Nephron progenitor cell (in vitro differentiated cells): ENCODE measurements around the gene FPR2.

Experiments
- DNase-seq: peaks from one replicate; pipeline ENCODE4 v3.0.0; 2021
- H3K27ac Mint-ChIP-seq: 2 replicates; pipeline ENCODE4 v1.8.0; 2021; ENCODE audit warnings: mild to moderate bottlenecking, moderate library complexity, mixed read lengths
- H3K27me3 Mint-ChIP-seq: 2 replicates; pipeline ENCODE4 v1.8.0; 2021; ENCODE audit warnings: mild to moderate bottlenecking, low read depth, mixed read lengths; ENCODE audit not compliant: poor library complexity
- H3K36me3 Mint-ChIP-seq: 2 replicates; pipeline ENCODE4 v1.8.0; 2021; ENCODE audit warnings: low read depth, mixed read lengths
- H3K4me1 Mint-ChIP-seq: 2 replicates; pipeline ENCODE4 v1.8.0; 2021; ENCODE audit warnings: mixed read lengths
- H3K4me3 Mint-ChIP-seq: 2 replicates; pipeline ENCODE4 v1.8.0; 2021; ENCODE audit warnings: mild to moderate bottlenecking, moderate library complexity, mixed read lengths
- H3K9me3 Mint-ChIP-seq: 2 replicates; pipeline ENCODE4 v1.8.0; 2021; ENCODE audit warnings: mild to moderate bottlenecking, moderate library complexity, mixed read lengths
- TF ChIP-seq, protein P1 (sequence below): fragments of 200-600 bp; sonication (generic); IDR thresholded peaks from 2 replicates; pipeline ENCODE4 v1.5.0; 2021; ENCODE audit warnings: antibody characterized with exemption

Gene FPR2

DNA sequence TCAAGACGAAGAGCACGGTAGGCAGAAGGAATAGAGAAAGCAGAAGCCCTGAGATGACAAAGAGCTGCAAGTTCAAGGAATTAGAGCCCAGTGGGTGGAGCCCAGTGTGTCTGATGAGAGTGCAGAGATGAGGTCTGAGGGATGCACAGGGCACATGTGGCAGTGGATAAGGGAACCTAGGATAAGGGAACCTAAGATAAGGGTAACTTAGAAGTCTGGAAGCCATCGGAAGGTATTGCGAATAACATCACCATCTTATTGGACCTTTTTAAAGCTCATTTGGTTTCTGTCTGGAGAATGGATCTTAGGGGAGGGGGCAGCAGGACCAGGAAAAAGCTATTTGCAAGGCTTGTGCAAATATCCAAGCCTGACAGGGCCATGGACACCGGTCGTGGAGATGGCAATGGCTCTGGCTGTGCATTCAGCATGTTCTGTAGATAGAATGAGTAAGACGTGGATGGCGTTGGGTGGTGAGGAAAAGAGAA, 35.3 kb downstream of the FPR2 start:
- Mint-ChIP-seq H3K9me3 (peaks cover 91% of the 10 kb centered on the region), H3K27ac (no peak overlapping the region), H3K4me3 (no peak overlapping the region), H3K4me1 (no peaks in the 10 kb centered on the region), H3K27me3 (peaks cover 3% of the 10 kb centered on the region), H3K36me3 (no peaks in the 10 kb centered on the region)
- no peak for DNase-seq
- TF ChIP-seq, protein P1, sequence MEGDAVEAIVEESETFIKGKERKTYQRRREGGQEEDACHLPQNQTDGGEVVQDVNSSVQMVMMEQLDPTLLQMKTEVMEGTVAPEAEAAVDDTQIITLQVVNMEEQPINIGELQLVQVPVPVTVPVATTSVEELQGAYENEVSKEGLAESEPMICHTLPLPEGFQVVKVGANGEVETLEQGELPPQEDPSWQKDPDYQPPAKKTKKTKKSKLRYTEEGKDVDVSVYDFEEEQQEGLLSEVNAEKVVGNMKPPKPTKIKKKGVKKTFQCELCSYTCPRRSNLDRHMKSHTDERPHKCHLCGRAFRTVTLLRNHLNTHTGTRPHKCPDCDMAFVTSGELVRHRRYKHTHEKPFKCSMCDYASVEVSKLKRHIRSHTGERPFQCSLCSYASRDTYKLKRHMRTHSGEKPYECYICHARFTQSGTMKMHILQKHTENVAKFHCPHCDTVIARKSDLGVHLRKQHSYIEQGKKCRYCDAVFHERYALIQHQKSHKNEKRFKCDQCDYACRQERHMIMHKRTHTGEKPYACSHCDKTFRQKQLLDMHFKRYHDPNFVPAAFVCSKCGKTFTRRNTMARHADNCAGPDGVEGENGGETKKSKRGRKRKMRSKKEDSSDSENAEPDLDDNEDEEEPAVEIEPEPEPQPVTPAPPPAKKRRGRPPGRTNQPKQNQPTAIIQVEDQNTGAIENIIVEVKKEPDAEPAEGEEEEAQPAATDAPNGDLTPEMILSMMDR: no peak

DNA sequence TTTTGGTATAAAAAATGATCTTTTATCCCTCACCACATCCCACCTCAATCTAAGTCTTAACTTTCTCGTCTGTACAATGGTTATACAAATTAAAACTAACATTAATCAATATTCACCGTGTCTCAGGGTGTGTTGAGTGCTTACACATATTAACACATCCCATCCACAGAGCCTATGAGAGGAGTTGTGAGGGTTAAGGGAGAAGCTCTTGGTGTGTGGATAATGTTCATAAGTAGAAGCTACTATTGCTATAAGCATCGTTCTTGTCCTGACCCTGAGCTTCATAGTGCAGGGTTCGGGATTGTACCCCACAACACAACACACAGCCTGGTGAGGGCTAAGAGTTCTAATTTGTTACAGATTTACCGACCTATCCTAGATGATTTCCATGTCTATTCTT, 36.5 kb downstream of the FPR2 start:
- H3K4me3 Mint-ChIP-seq: no peak overlapping the region
- H3K27ac Mint-ChIP-seq: no peak overlapping the region
- DNase-seq: no peak
- H3K36me3 Mint-ChIP-seq: no peaks in the 10 kb centered on the region
- H3K4me1 Mint-ChIP-seq: no peaks in the 10 kb centered on the region
- H3K9me3 Mint-ChIP-seq: peaks cover 89% of the 10 kb centered on the region
- TF ChIP-seq, protein P1: no peak
- H3K27me3 Mint-ChIP-seq: peaks cover 3% of the 10 kb centered on the region

DNA sequence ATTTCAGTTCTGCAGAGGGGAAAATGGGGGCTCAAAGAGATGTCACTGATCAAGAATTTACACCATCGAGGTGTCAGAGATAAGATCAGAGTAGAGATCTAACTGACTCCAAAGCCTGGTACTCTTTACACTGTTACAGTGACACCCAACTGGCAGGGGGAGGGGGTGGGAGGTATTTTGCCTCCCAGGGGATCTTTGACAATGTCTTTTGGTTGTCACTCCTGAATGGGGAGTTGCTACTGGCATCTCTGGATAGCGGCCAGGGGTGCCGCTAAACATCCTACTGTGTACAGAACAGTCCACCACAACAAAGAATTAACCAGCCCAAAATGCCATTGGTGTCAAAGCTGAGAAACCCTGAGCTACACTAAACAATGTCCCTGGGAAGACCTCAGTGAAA, 37.1 kb downstream of the FPR2 start:
- TF ChIP-seq, protein P1: no peak
- peaks cover 87% of the 10 kb centered on the region for H3K9me3 Mint-ChIP-seq
- H3K4me3 Mint-ChIP-seq: no peak overlapping the region
- no peak overlapping the region for H3K27ac Mint-ChIP-seq
- H3K27me3 Mint-ChIP-seq: peaks cover 3% of the 10 kb centered on the region
- DNase-seq: no peak
- no peaks in the 10 kb centered on the region for H3K4me1 Mint-ChIP-seq
- no peaks in the 10 kb centered on the region for H3K36me3 Mint-ChIP-seq

DNA sequence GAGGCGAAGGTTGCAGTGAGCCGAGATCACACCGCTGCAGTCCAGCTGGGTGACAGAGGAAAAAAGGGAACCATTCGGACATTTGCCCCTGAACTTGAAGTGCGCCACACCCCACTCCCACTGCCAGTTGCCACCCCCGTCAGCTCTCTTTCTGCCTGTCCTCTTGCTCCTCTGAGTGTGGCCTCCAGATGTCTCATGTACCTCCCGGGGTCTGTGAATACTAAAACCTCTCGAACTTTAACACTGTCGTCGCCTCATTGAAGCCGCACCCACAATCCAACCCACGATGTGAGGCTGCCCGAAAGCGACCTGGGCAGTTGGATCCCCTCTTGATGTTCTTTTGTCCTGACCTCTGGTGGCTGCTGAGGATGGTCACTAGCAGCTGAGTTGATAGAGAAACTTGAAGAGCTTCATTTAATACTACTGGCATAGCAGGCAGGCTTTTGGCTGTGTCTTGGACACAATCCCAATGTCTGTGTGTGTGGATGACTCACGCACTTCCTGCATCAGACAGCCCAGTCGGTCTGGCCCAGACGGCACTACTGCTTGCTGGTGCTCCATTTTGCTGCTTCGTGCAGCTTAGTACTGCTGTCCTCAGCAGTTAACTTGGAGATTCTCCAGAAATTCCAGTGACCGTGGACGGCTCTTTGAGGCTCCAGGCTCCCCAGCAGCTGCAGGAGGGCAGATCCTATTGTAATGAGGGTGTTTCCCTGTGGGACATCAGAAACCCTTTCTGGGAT, 38.2 kb downstream of the FPR2 start:
- TF ChIP-seq, protein P1: no peak
- H3K36me3 Mint-ChIP-seq: no peaks in the 10 kb centered on the region
- H3K4me1 Mint-ChIP-seq: no peaks in the 10 kb centered on the region
- peaks cover 86% of the 10 kb centered on the region for H3K9me3 Mint-ChIP-seq
- H3K4me3 Mint-ChIP-seq: no peak overlapping the region
- H3K27ac Mint-ChIP-seq: no peak overlapping the region
- peaks cover 3% of the 10 kb centered on the region for H3K27me3 Mint-ChIP-seq
- DNase-seq: no peak

DNA sequence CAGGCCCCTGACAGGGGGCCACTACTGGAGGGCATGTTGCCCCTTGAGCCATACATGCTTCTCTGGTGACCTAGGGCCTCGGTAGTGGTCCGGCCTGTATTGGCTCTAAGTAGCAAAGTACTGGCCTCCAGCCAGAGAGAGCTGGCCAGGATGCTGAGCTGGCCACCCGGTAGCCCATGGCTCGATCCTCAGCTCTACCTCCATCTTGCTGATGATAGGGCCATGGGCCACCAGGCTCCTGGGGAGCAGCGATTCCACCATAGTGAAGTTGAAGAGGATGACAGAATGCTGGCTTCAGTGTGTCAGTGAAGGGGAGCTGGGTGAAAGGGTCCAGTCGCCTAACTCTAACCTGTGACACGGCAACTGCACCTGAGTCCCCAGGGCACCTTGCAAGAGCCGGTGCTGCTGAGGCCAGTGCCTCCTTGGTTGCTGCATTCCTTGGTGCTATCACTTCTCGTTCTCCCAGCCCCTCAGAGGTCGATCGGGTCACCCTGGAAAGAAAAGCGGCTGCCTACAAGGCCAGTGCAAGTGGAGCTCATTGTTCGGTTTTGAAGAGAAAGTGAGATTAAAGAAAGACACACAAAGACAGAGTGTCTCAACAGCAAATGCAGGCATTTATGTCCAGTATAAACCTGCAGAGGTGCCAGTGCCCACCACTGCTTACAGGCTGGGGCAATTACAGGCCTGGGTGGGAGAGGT, 38.9 kb downstream of the FPR2 start:
- Mint-ChIP-seq H3K27ac (no peak overlapping the region), H3K27me3 (peaks cover 3% of the 10 kb centered on the region), H3K36me3 (no peaks in the 10 kb centered on the region), H3K4me3 (no peak overlapping the region), H3K9me3 (peaks cover 84% of the 10 kb centered on the region), H3K4me1 (no peaks in the 10 kb centered on the region)
- TF ChIP-seq, protein P1: no peak
- no peak for DNase-seq
